Stimulated activated CD8-positive, alpha-beta memory T cell treated with anti-CD3 and anti-CD28 coated beads, Interleukin-7, amount 100 ng/mL, for 1 hour (primary cell): ENCODE data around the gene RABAC1.

Source experiments
- DNase-seq, 2 donors: peaks; one replicate each; pipeline ENCODE4 v3.0.0-alpha.2; 2020; ENCODE audit warnings: low read depth in 2 of 2

The RABAC1 gene

GRCh38 chr19:41928754-41929535 is 30.2 kb downstream of the RABAC1 start:
- DNase-seq, result no peak

- DNase-seq, result no peak
These were observed 30.9 kb downstream of the RABAC1 start, which contains the start of gene ERFL for GRCh38 chr19:41928221-41928683. TSS of gene ERFL (minus strand) at chr19:41928449. CDS start at chr19:41912919, 15,530 bp downstream.

GRCh38 chr19:41927497-41928192 is 31.5 kb downstream of the RABAC1 start:
- DNase-seq, result no peak

- DNase-seq, result no peak
These were observed 32.2 kb downstream of the RABAC1 start for GRCh38 chr19:41926763-41927496.

GRCh38 chr19:41926028-41926762 is 32.9 kb downstream of the RABAC1 start:
- no peak for DNase-seq

GRCh38 chr19:41925208-41926003 is 33.7 kb downstream of the RABAC1 start:
- no peak for DNase-seq

- DNase-seq, result no peak
These were observed 34.7 kb downstream of the RABAC1 start for GRCh38 chr19:41924151-41925145.

GRCh38 chr19:41923045-41923788 is 35.9 kb downstream of the RABAC1 start:
- no peak for DNase-seq

- no peak for DNase-seq
These were observed 36.5 kb downstream of the RABAC1 start for GRCh38 chr19:41922585-41922984.

- DNase-seq, result no peak
These were observed 37.2 kb downstream of the RABAC1 start for GRCh38 chr19:41921577-41922576.

- no peak for DNase-seq
These were observed 38.1 kb downstream of the RABAC1 start for GRCh38 chr19:41920882-41921576.

GRCh38 chr19:41919948-41920712 is 39.0 kb downstream of the RABAC1 start:
- no peak for DNase-seq

GRCh38 chr19:41918653-41919244 is 40.4 kb downstream of the RABAC1 start:
- no peak for DNase-seq

GRCh38 chr19:41918095-41918494 is 41.0 kb downstream of the RABAC1 start:
- no peak for DNase-seq

- DNase-seq, result no peak
These were observed 41.4 kb downstream of the RABAC1 start for GRCh38 chr19:41917676-41918075.
